ENCODE measurements around the gene MEGF8. TPM values are rescaled to one million over a fixed set of nuclear protein-coding genes. Genes with fewer than 3 reads are reported as not detected.

MEGF8 gene
- total and polyA plus RNA-seq, 9 of the 15 experiments (the other 6 are each of a cell fraction or from before 2014, with no cell fraction given), result 0.28 to 13.1 (median 3.0) TPM

DNA sequence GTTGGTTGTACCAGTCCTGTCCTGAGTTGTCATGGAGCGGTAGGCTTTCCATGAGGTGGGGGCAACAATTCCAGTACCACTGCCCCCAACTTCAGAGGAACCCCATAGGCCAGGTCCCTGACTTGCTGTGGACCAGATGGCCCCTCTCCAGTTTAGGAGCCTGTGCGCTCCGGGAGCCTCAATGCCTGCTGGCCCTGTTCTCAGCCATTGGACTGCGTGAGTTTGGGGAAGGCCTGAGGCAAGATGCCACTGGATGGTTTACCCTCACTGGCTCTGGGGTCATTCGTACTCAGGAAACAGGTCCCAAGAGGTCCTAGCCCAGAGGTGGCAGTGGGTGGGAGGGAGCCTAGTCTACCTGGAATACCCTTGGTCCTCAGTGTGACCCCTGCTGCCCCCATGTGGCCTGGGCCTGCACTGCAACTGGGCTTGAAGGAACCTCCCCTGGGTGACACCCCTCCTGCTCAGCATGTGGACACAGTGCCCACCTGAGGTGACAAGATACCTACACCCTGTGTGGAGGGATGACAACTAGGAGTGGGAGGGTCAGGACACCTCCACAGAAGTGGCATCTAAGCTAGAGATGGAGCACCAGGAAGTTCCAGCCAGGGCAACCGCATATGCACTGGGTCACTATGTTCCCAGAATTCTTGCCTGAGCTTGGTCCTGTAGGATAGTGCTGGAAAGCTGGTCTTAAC is 29.5 kb upstream of the MEGF8 start (continued):
- TF ChIP-seq, protein P1, sequence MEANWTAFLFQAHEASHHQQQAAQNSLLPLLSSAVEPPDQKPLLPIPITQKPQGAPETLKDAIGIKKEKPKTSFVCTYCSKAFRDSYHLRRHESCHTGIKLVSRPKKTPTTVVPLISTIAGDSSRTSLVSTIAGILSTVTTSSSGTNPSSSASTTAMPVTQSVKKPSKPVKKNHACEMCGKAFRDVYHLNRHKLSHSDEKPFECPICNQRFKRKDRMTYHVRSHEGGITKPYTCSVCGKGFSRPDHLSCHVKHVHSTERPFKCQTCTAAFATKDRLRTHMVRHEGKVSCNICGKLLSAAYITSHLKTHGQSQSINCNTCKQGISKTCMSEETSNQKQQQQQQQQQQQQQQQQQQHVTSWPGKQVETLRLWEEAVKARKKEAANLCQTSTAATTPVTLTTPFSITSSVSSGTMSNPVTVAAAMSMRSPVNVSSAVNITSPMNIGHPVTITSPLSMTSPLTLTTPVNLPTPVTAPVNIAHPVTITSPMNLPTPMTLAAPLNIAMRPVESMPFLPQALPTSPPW (CRISPR knock-in tag; IDR thresholded peaks at IDR 0.05), result peak; percentile 41; the same call in 1 of the 2 replicates
- TF ChIP-seq MLLT1 (IDR thresholded peaks at IDR 0.05), result no peak
- no peak for TF ChIP-seq RAD51 (IDR thresholded peaks at IDR 0.05; ENCODE audit: borderline replicate concordance, low read depth)
- no peak for TF ChIP-seq ELF1 (tag; IDR thresholded peaks at IDR 0.05)
- TF ChIP-seq, protein P2, sequence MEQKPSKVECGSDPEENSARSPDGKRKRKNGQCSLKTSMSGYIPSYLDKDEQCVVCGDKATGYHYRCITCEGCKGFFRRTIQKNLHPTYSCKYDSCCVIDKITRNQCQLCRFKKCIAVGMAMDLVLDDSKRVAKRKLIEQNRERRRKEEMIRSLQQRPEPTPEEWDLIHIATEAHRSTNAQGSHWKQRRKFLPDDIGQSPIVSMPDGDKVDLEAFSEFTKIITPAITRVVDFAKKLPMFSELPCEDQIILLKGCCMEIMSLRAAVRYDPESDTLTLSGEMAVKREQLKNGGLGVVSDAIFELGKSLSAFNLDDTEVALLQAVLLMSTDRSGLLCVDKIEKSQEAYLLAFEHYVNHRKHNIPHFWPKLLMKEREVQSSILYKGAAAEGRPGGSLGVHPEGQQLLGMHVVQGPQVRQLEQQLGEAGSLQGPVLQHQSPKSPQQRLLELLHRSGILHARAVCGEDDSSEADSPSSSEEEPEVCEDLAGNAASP (IDR thresholded peaks at IDR 0.05), result no peak
- no peak for TF ChIP-seq PHTF2 (CRISPR knock-in tag; IDR thresholded peaks at IDR 0.05)
- TF ChIP-seq XRCC5 (IDR thresholded peaks at IDR 0.05; ENCODE audit: low read depth, low read length), result peak; percentile 93
- TF ChIP-seq ZNF318 (IDR thresholded peaks at IDR 0.05; ENCODE audit: borderline replicate concordance in 1 of 2, low read depth in 1 of 2), result no peak
- no peak for TF ChIP-seq KDM1A (IDR thresholded peaks at IDR 0.05)
- no peak for TF ChIP-seq BCL6 (CRISPR knock-in tag; IDR thresholded peaks at IDR 0.05)
- no peak for TF ChIP-seq CBX2 (IDR thresholded peaks at IDR 0.05; ENCODE audit: insufficient read depth, low read length, poor library complexity, severe bottlenecking)
- no peak for TF ChIP-seq HMG20B (CRISPR knock-in tag; IDR thresholded peaks at IDR 0.05)
- TF ChIP-seq PRMT5 (CRISPR knock-in tag; IDR thresholded peaks at IDR 0.05), result no peak

Measured in K562 (cell line).